GM10248 (cell line): Measurements from ENCODE around the gene PIK3R2.
"Not testable (repeated sequence)": the region's sequence is repeated elsewhere in the genome, so short reads cannot be mapped to it uniquely, and the experiment has no call there.

Experiments used
- CTCF ChIA-PET: fragments of 300-600 bp; sonication (Branson Sonifier 250); formaldehyde crosslinking; extraction: SDS; loops from one replicate; lab custom pipeline; 2021; ENCODE audit warnings: antibody characterized with exemption; lab: Yijun Ruan, JAX
- POLR2A ChIA-PET: fragments of 350-650 bp; sonication (Branson Sonifier 250); formaldehyde crosslinking; extraction: SDS; loops from one replicate; lab custom pipeline; 2020; ENCODE audit warnings: antibody characterized with exemption; lab: Yijun Ruan, JAX
- DNase-seq: peaks from one replicate; pipeline ENCODE4 v3.0.0; 2012; ENCODE audit errors: extremely low spot score
- TF ChIP-seq, protein P1 (sequence below): IDR thresholded peaks from 2 replicates; pipeline ENCODE4 v1.5.1; 2012; ENCODE audit warnings: mild to moderate bottlenecking, low read depth; ENCODE audit errors: extremely low read depth, missing control alignments, control extremely low read depth

Gene PIK3R2

GRCh38 chr19:18156268-18156667 lies 3.3 kb downstream of the PIK3R2 start:
- DNase-seq = no peak
- ChIA-PET CTCF (interaction anchor here (1.0 to 2.6 kb wide), 5 partner anchors 12 to 149 kb away, joined by 3 to 7 read pairs (median 4); no protein-coding TSS in a partner anchor), POLR2A (no interaction called here)
- TF ChIP-seq, protein P1, sequence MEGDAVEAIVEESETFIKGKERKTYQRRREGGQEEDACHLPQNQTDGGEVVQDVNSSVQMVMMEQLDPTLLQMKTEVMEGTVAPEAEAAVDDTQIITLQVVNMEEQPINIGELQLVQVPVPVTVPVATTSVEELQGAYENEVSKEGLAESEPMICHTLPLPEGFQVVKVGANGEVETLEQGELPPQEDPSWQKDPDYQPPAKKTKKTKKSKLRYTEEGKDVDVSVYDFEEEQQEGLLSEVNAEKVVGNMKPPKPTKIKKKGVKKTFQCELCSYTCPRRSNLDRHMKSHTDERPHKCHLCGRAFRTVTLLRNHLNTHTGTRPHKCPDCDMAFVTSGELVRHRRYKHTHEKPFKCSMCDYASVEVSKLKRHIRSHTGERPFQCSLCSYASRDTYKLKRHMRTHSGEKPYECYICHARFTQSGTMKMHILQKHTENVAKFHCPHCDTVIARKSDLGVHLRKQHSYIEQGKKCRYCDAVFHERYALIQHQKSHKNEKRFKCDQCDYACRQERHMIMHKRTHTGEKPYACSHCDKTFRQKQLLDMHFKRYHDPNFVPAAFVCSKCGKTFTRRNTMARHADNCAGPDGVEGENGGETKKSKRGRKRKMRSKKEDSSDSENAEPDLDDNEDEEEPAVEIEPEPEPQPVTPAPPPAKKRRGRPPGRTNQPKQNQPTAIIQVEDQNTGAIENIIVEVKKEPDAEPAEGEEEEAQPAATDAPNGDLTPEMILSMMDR = no peak

- POLR2A ChIA-PET = no interaction called here
Measured at GRCh38 chr19:18156841-18157464, 4.0 kb downstream of the PIK3R2 start.

DNA sequence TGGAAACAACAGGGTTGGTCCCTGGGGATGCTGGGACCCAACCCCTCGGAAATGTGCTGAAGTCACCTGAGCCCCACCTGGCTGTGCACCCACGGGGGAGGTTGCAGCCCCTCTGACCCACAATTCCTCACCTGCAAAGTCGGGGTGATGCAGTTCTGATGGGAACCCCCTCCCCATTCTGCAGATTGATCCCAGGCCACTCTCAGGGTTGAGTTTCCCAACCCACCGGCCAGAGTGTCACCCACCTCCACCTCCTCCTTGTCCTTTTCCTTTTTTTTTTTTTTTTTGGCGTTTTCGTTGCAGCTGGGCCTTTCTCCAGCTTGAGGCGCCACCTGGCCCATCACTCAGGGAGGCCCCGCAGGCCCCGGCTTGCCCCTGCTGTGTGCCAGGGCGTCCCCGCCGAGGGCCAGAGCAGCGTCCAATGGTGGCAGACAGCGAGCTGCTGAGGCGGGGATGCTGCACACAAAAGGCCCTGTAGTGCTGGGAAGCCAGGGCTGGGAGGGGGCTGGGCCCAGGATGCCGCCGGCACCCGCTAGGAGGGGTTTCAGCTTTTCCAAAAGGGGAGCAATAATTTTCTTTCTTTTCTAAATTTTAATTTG lies 4.6 kb downstream of the PIK3R2 start:
- DNase-seq = no peak
- ChIA-PET CTCF (interaction anchor here (0.8 kb wide), 2 partner anchors 13 to 15 kb away, joined by 3 read pairs; no protein-coding TSS in a partner anchor), POLR2A (no interaction called here)

More at GRCh38 chr19:18156841-18157464, 4.0 kb downstream of the PIK3R2 start:
- TF ChIP-seq, protein P1 = no peak
- no peak for DNase-seq
- CTCF ChIA-PET = interaction anchor here (1.0 kb wide), 2 partner anchors 14 to 95 kb away, joined by 3 to 4 read pairs; no protein-coding TSS in a partner anchor

GRCh38 chr19:18158467-18158866 lies 5.5 kb downstream of the PIK3R2 start:
- ChIA-PET CTCF (interaction anchor here (0.8 to 1.4 kb wide), 3 partner anchors 13 to 92 kb away, joined by 3 to 4 read pairs (median 3); no protein-coding TSS in a partner anchor), POLR2A (no interaction called here)
- DNase-seq = no peak
- TF ChIP-seq, protein P1 = no peak

More for the DNA sequence above, 4.6 kb downstream of the PIK3R2 start:
- TF ChIP-seq, protein P1 = no peak

GRCh38 chr19:18159059-18159616 lies 6.2 kb downstream of the PIK3R2 start:
- DNase-seq, POLR2A ChIA-PET: not testable (repeated sequence)
- CTCF ChIA-PET = interaction anchor here (0.8 to 1.6 kb wide), 4 partner anchors 9 to 93 kb away, joined by 3 to 7 read pairs (median 4); no protein-coding TSS in a partner anchor

DNA sequence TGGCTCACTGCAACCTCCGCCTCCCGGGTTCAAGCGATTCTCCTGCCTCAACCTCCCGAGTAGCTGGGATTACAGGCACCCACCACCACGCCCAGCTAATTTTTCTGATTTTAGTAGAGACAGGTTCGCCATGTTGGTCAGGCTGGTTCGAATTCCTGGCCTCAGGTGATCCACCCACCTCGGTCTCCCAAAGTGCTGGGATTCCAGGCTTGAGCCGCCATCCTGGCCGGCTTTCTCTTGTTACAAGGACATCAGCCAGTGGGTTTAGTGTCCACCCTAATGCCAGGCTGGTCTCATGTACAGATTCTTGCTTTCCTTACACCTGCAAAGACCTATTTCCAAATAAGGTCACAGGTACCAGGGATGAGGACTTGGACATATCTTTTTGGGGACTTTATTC lies 6.8 kb downstream of the PIK3R2 start:
- POLR2A ChIA-PET = interaction anchor here (1.6 kb wide), 1 partner anchor 33 kb away, joined by 3 read pairs; the partner anchor contains the start of gene MPV17L2
- DNase-seq = no peak
- TF ChIP-seq, protein P1 = no peak
- CTCF ChIA-PET = interaction anchor here (0.8 to 3.8 kb wide), 13 partner anchors 8 to 95 kb away, joined by 3 to 29 read pairs (median 5); partner anchors contain the start of gene PIK3R2
